Endothelial cell of umbilical vein (primary cell): ENCODE measurements around the gene DDX10.

Experiments
- EZH2 ChIP-seq: IDR thresholded peaks from 2 replicates; pipeline ENCODE4 v1.6.1; 2012; ENCODE audit warnings: borderline replicate concordance, low read depth, mild to moderate bottlenecking, moderate library complexity, low read length, inconsistent platforms; ENCODE audit not compliant: severe bottlenecking
- FOS ChIP-seq: IDR thresholded peaks from 2 replicates; pipeline ENCODE4 v1.6.1; 2011; ENCODE audit warnings: mild to moderate bottlenecking, low read length, moderate library complexity, borderline replicate concordance; ENCODE audit not compliant: insufficient read depth
- JUN ChIP-seq: IDR thresholded peaks from 2 replicates; pipeline ENCODE4 v1.6.1; 2011; ENCODE audit warnings: borderline replicate concordance, low read depth; ENCODE audit not compliant: insufficient read length, insufficient read depth
- MAX ChIP-seq: IDR thresholded peaks from 2 replicates; pipeline ENCODE4 v1.6.1; 2011; ENCODE audit not compliant: insufficient read depth, insufficient read length
- POLR2A ChIP-seq: IDR thresholded peaks from 2 replicates; pipeline ENCODE4 v1.6.1; 2012; ENCODE audit warnings: low read depth, mild to moderate bottlenecking, control low read depth, low read length
- TF ChIP-seq, protein P1 (sequence below), 2 donors: IDR thresholded peaks; 1 replicate in 1 of 2; 2 replicates in 1 of 2; pipeline ENCODE4 v1.5.1; 2011; ENCODE audit warnings: low read length in 2 of 2, mild to moderate bottlenecking in 2 of 2, moderate library complexity in 2 of 2, control low read depth in 1 of 2, inconsistent platforms in 1 of 2, low read depth in 1 of 2; ENCODE audit not compliant: insufficient read depth in 1 of 2; ENCODE audit errors: extremely low read depth in 1 of 2

- TF ChIP-seq, protein P1, sequence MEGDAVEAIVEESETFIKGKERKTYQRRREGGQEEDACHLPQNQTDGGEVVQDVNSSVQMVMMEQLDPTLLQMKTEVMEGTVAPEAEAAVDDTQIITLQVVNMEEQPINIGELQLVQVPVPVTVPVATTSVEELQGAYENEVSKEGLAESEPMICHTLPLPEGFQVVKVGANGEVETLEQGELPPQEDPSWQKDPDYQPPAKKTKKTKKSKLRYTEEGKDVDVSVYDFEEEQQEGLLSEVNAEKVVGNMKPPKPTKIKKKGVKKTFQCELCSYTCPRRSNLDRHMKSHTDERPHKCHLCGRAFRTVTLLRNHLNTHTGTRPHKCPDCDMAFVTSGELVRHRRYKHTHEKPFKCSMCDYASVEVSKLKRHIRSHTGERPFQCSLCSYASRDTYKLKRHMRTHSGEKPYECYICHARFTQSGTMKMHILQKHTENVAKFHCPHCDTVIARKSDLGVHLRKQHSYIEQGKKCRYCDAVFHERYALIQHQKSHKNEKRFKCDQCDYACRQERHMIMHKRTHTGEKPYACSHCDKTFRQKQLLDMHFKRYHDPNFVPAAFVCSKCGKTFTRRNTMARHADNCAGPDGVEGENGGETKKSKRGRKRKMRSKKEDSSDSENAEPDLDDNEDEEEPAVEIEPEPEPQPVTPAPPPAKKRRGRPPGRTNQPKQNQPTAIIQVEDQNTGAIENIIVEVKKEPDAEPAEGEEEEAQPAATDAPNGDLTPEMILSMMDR (IDR thresholded peaks at IDR 0.05; ENCODE audit: extremely low read depth in 1 of 2, insufficient read depth in 1 of 2, low read depth in 1 of 2, low read length in 2 of 2): no peak
- TF ChIP-seq EZH2 (no peak), POLR2A (no peak), FOS (no peak), JUN (no peak), MAX (no peak)
Measured at GRCh38 chr11:108743851-108744250, 79.0 kb downstream of the DDX10 start.
